ENCODE results near the gene DDX17. TPM values are rescaled to one million over a fixed set of nuclear protein-coding genes. Genes with fewer than 3 reads are reported as not detected.

The DDX17 gene
- total and polyA plus RNA-seq, 9 donors: 215 to 602 (median 487) TPM

DNA sequence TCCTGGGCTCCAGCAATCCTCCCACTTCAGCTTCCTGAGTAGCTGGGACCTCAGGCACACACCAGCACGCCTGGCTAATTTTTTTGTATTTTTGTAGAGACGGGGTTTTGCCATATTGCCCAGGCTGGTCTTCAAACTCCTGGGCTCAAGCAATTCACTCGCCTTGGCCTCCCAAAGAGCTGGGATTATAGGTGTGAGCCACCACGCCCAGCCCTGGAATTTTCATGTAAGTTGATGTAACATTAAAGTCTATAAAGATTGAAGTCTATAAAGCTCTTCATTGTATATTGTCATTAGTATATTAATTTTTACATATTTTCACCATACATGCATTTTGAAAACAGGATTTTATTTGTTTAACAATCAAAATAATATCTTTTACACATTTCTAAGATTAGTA, 12.5 kb upstream of the DDX17 start:
- no peak overlapping the region for H3K27ac ChIP-seq
- H3K36me3 ChIP-seq: no peaks in the 10 kb centered on the region
- 90 to 92% (median 92%) methylated on average over 4 of the region's 4 CpGs for WGBS, 3 donors
- H3K4me3 ChIP-seq: no peak overlapping the region
- intact Hi-C loops (cut with DNase I): no loop called here
- no peaks in the 10 kb centered on the region for H3K9me3 ChIP-seq
- H3K27me3 ChIP-seq: no peaks in the 10 kb centered on the region
- TF ChIP-seq, protein P1, sequence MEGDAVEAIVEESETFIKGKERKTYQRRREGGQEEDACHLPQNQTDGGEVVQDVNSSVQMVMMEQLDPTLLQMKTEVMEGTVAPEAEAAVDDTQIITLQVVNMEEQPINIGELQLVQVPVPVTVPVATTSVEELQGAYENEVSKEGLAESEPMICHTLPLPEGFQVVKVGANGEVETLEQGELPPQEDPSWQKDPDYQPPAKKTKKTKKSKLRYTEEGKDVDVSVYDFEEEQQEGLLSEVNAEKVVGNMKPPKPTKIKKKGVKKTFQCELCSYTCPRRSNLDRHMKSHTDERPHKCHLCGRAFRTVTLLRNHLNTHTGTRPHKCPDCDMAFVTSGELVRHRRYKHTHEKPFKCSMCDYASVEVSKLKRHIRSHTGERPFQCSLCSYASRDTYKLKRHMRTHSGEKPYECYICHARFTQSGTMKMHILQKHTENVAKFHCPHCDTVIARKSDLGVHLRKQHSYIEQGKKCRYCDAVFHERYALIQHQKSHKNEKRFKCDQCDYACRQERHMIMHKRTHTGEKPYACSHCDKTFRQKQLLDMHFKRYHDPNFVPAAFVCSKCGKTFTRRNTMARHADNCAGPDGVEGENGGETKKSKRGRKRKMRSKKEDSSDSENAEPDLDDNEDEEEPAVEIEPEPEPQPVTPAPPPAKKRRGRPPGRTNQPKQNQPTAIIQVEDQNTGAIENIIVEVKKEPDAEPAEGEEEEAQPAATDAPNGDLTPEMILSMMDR (IDR thresholded peaks at IDR 0.05): no peak
- TF ChIP-seq POLR2A (IDR thresholded peaks at IDR 0.05) (no peak), EP300 (IDR thresholded peaks at IDR 0.05) (no peak)
- no peaks in the 10 kb centered on the region for H3K4me1 ChIP-seq (ENCODE audit: insufficient read depth)
- DNase-seq: no peak

- H3K27ac ChIP-seq: no peak overlapping the region
Measured at GRCh38 chr22:38513063-38513462, 7.0 kb upstream of the DDX17 start.

DNA sequence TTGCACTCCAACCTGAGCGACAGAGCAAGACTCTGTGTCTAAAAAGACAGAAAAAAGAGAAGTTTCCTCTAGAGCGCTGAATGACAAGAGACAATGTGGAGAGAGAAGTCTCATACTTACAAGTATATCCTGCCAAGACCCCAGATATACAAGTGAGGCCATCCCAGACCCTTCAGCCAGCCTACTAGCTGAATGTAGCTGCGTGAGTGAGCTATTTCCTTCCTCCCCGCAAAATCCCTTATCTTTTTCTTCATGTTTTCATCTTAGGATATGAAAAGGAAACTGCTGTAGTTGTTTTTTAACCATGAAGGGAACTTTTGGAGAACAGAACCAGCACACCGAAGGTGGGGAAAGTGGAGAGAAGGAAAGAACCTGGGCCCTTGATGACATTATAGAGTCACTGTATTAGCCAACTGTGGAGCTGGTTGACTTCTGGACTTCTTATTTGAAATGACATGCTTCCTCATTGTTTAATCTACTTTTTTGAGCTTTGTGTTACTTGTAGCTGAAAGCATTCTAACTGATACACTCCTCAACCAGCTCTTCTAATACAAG, 4.4 kb upstream of the DDX17 start:
- no peak overlapping the region for H3K27ac ChIP-seq
- H3K36me3 ChIP-seq: no peaks in the 10 kb centered on the region
- H3K4me3 ChIP-seq: no peak overlapping the region
- 90 to 93% (median 90%) methylated on average over 5 of the region's 5 CpGs for WGBS, 3 donors
- TF ChIP-seq EP300 (IDR thresholded peaks at IDR 0.05): no peak
- TF ChIP-seq POLR2A (IDR thresholded peaks at IDR 0.05): no peak
- TF ChIP-seq, protein P1 (IDR thresholded peaks at IDR 0.05): no peak
- intact Hi-C loops (cut with DNase I): no loop called here
- H3K27me3 ChIP-seq: no peaks in the 10 kb centered on the region
- no peak for DNase-seq
- H3K4me1 ChIP-seq (ENCODE audit: insufficient read depth): no peaks in the 10 kb centered on the region
- H3K9me3 ChIP-seq: no peaks in the 10 kb centered on the region

More at GRCh38 chr22:38513063-38513462, 7.0 kb upstream of the DDX17 start:
- DNase-seq: no peak
- no peak overlapping the region for H3K4me3 ChIP-seq
- no peaks in the 10 kb centered on the region for H3K27me3 ChIP-seq
- WGBS, 3 donors: 91 to 100% (median 94%) methylated on average over 1 of the region's 1 CpG
- no peaks in the 10 kb centered on the region for H3K4me1 ChIP-seq (ENCODE audit: insufficient read depth)
- no peaks in the 10 kb centered on the region for H3K36me3 ChIP-seq
- TF ChIP-seq POLR2A (IDR thresholded peaks at IDR 0.05) (no peak), EP300 (IDR thresholded peaks at IDR 0.05) (no peak)
- TF ChIP-seq, protein P1 (IDR thresholded peaks at IDR 0.05): no peak
- intact Hi-C loops (cut with DNase I): no loop called here
- no peaks in the 10 kb centered on the region for H3K9me3 ChIP-seq

DNA sequence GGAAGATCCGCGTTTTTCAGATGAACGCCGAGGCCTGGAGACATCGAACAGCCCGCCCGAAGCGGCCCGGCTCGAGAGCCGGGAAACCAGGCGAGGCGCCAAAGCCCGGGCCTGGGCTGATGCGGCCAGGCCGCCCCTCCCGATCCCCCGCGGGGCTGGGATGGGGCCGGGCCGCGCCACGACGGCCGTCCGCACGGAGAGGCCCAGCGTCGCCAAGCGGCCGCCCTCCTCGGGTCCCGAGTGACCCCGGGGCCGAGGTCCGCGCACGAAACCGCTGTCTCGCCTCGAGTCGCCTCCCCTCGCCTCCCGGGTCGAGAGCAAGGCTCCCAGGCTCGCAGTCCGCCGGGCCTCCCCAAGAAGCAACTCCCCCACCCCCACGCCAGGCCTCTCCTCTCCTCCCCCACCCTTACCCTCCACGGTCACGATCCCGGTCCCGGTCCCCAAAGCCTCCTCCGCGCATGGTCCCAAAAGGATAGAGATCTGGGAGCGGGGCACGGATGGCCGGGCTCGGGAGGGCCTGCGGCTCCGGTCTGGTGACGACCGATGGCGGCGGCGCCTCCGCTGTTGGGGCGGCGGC, 482 bp downstream of the DDX17 start:
- peak; percentile 80 to 89 (median 84) for DNase-seq
- H3K4me1 ChIP-seq (ENCODE audit: insufficient read depth): peaks cover 3% of the 10 kb centered on the region
- peak; percentile 82 for TF ChIP-seq POLR2A (IDR thresholded peaks at IDR 0.05)
- TF ChIP-seq EP300 (IDR thresholded peaks at IDR 0.05): no peak
- TF ChIP-seq, protein P1 (IDR thresholded peaks at IDR 0.05): no peak

More for the DNA sequence above, 482 bp downstream of the DDX17 start:
- Histone ChIP-seq H3K27ac (peak overlapping the region; percentile 99 to 100), H3K4me3 (peak overlapping the region; percentile 67), H3K36me3 (no peaks in the 10 kb centered on the region), H3K27me3 (no peaks in the 10 kb centered on the region), H3K9me3 (no peaks in the 10 kb centered on the region)
- 0% methylated on average over 51 to 69 of the region's 69 CpGs for WGBS, 3 donors
- intact Hi-C loops (cut with DNase I): loop anchor here in 1 of 4 donors (10.0 kb wide), 2 partner anchors 59 to 191 kb away; partner anchors contain the start of gene CSNK1E
